LNCAP (cell line): ENCODE data around the gene CFAP54.

Experiments used
- TF ChIP-seq, protein P1 (sequence below): fragments of 450-650 bp; IDR thresholded peaks from 2 replicates; pipeline ENCODE4 v1.5.1; 2017; ENCODE audit warnings: mild to moderate bottlenecking

The CFAP54 gene

GRCh38 chr12:96483116-96483515 lies 6.3 kb upstream of the CFAP54 start:
- TF ChIP-seq, protein P1, sequence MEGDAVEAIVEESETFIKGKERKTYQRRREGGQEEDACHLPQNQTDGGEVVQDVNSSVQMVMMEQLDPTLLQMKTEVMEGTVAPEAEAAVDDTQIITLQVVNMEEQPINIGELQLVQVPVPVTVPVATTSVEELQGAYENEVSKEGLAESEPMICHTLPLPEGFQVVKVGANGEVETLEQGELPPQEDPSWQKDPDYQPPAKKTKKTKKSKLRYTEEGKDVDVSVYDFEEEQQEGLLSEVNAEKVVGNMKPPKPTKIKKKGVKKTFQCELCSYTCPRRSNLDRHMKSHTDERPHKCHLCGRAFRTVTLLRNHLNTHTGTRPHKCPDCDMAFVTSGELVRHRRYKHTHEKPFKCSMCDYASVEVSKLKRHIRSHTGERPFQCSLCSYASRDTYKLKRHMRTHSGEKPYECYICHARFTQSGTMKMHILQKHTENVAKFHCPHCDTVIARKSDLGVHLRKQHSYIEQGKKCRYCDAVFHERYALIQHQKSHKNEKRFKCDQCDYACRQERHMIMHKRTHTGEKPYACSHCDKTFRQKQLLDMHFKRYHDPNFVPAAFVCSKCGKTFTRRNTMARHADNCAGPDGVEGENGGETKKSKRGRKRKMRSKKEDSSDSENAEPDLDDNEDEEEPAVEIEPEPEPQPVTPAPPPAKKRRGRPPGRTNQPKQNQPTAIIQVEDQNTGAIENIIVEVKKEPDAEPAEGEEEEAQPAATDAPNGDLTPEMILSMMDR = no peak

GRCh38 chr12:96486751-96487613 lies 2.4 kb upstream of the CFAP54 start:
- TF ChIP-seq, protein P1 = no peak

DNA sequence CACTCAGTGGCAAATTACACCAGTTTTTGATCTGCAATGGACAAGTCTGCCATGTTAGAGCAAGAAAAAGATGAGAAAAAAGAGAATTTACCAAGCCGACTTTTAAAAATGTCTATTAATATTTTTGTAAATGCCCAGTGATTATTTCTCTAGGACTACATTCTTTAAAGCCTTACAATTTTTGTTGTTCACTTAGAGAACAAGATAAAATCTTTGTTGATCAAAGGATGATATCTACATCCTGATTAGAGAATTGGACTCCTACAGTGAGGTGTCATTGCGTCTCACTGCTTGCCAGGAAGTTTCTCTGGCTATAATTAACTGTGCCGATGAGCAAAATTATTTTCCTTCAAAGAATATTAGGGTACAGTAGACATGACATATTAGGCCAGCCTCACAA lies 1.7 kb upstream of the CFAP54 start:
- TF ChIP-seq, protein P1 = no peak

DNA sequence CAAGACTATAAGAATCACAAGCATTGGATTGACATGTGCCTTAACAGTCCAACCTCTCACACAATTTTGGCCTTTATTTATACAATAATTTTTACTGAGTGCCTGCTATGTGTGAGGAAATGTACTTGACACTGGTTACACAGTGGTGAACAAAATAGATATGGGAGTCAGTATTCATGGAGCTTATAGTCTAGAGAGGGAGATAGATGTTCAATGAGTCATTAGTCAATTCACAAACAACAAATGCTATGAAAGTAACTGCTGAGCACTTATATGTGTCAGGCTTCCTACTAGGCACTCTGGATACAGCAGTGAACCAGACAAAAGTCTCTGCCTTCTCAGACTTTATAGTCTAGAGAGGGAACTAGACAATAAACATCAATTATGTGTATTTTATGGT lies 3.7 kb downstream of the CFAP54 start:
- TF ChIP-seq, protein P1 = no peak

DNA sequence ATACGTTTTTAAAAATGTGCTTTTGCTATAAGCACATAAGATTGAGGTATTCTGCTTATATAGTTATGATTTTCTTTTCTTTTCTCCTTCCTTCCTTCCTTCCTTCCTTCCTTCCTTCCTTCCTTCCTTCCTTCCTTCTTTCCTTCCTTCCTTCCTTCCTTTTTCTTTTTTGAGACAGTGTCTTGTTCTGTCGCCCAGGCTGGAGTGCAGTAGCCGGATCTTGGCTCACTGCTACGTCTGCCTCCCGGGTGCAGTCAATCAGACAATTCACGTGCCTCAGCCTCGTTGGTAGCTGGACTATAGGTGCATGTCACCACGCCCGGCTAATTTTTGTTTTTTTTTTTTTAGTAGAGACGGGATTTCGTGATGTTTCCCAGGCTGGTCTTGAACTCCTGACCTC lies 5.8 kb downstream of the CFAP54 start:
- TF ChIP-seq, protein P1 = no peak

- TF ChIP-seq, protein P1 = no peak
Observed at GRCh38 chr12:96495841-96496545, 6.6 kb downstream of the CFAP54 start.

DNA sequence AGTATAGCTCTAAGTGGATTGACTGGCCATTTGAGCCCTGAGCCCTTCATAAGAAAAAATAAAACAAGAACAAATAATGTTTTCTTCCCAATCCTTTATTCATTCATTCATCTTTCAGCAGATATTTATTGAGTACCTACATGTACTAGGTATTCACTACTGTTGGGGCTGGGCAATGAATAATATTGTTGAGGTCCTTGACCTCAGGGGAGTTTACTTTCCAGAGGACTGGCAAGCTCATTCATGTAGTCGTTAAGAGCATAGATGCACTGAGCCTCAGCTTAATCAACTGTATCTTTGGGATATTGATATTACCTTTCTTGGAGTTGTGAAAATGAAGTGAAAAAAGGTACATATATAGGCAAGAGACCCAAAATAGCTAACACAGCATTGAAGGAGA lies 7.6 kb downstream of the CFAP54 start:
- TF ChIP-seq, protein P1 = no peak
